Measurements from ENCODE around the gene SRP68. TPM values are rescaled to one million over a fixed set of nuclear protein-coding genes. Genes with fewer than 3 reads are reported as not detected.

SRP68 gene
- total and polyA plus RNA-seq, 4 donors, result 17.7 to 36.7 (median 28.7) TPM

GRCh38 chr17:76018801-76019200 lies 53.5 kb downstream of the SRP68 start:
- Histone ChIP-seq H3K4me1 (ENCODE audit: control insufficient read depth in 4 of 4, insufficient read depth in 4 of 4, low read length in 3 of 4) (peaks cover 0 to 6% (median 2%) of the 10 kb centered on the region in 4 donors), H3K36me3 (ENCODE audit: control insufficient read depth in 4 of 4, insufficient read depth in 3 of 4, low read depth in 1 of 4, low read length in 3 of 4) (no peaks in the 10 kb centered on the region), H3K9ac (ENCODE audit: low read depth in 1 of 2, low read length in 2 of 2) (no peak overlapping the region), H3K4me3 (ENCODE audit: low read depth in 1 of 3, low read length in 3 of 3) (no peak overlapping the region), H3K27me3 (ENCODE audit: control insufficient read depth in 4 of 4, insufficient read depth in 4 of 4, low read length in 3 of 4) (no peaks in the 10 kb centered on the region), H3K9me3 (ENCODE audit: control insufficient read depth in 4 of 4, low read length in 3 of 4) (no peaks in the 10 kb centered on the region), H3K27ac (ENCODE audit: low read depth in 1 of 2, low read length in 2 of 2) (no peak overlapping the region)
- 92% methylated on average over 13 of the region's 13 CpGs for WGBS
- TF ChIP-seq HNF4A (conservative IDR thresholded peaks at IDR 0.05) (no peak), FOXA1 (IDR thresholded peaks at IDR 0.05) (no peak), GABPA (IDR thresholded peaks at IDR 0.05 in 1 of 2, conservative IDR thresholded peaks at IDR 0.05 in 1 of 2) (no peak), EGR1 (IDR thresholded peaks at IDR 0.05; ENCODE audit: low read depth in 2 of 2) (no peak), RXRA (IDR thresholded peaks at IDR 0.05) (no peak), NR2F2 (IDR thresholded peaks at IDR 0.05) (no peak), YY1 (IDR thresholded peaks at IDR 0.05) (no peak), REST (IDR thresholded peaks at IDR 0.05) (no peak), SP1 (IDR thresholded peaks at IDR 0.05) (no peak), JUND (IDR thresholded peaks at IDR 0.05) (no peak), CTCF (IDR thresholded peaks at IDR 0.05; ENCODE audit: low read depth, low read length, missing input control) (no peak), ATF3 (IDR thresholded peaks at IDR 0.05) (no peak)
- no peak for DNase-seq (ENCODE audit: low spot score)

- DNase-seq (ENCODE audit: low spot score), result no peak
- Histone ChIP-seq H3K9me3 (ENCODE audit: control insufficient read depth in 4 of 4, low read length in 3 of 4) (no peaks in the 10 kb centered on the region), H3K4me1 (ENCODE audit: control insufficient read depth in 4 of 4, insufficient read depth in 4 of 4, low read length in 3 of 4) (peaks cover 0 to 6% (median 2%) of the 10 kb centered on the region in 4 donors), H3K9ac (ENCODE audit: low read depth in 1 of 2, low read length in 2 of 2) (no peak overlapping the region), H3K27me3 (ENCODE audit: control insufficient read depth in 4 of 4, insufficient read depth in 4 of 4, low read length in 3 of 4) (no peaks in the 10 kb centered on the region), H3K27ac (ENCODE audit: low read depth in 1 of 2, low read length in 2 of 2) (no peak overlapping the region), H3K36me3 (ENCODE audit: control insufficient read depth in 4 of 4, insufficient read depth in 3 of 4, low read depth in 1 of 4, low read length in 3 of 4) (no peaks in the 10 kb centered on the region), H3K4me3 (ENCODE audit: low read depth in 1 of 3, low read length in 3 of 3) (no peak overlapping the region)
- TF ChIP-seq EGR1 (IDR thresholded peaks at IDR 0.05; ENCODE audit: low read depth in 2 of 2), result no peak
- no peak for TF ChIP-seq HNF4G (IDR thresholded peaks at IDR 0.05)
- TF ChIP-seq RXRA (IDR thresholded peaks at IDR 0.05), result no peak
- TF ChIP-seq NR2F2 (IDR thresholded peaks at IDR 0.05), result no peak
- no peak for TF ChIP-seq JUND (IDR thresholded peaks at IDR 0.05)
- no peak for TF ChIP-seq REST (IDR thresholded peaks at IDR 0.05)
- no peak for TF ChIP-seq ZBTB33 (IDR thresholded peaks at IDR 0.05)
- no peak for TF ChIP-seq MAX (IDR thresholded peaks at IDR 0.05)
- no peak for TF ChIP-seq TAF1 (conservative IDR thresholded peaks at IDR 0.05)
- no peak for TF ChIP-seq HNF4A (conservative IDR thresholded peaks at IDR 0.05)
- TF ChIP-seq RAD21 (IDR thresholded peaks at IDR 0.05), result no peak
- TF ChIP-seq FOXA1 (IDR thresholded peaks at IDR 0.05), result no peak
- 90% methylated on average over 11 of the region's 11 CpGs for WGBS
These were observed 54.0 kb downstream of the SRP68 start for GRCh38 chr17:76018340-76018680.
